Prostate gland (tissue), 2 donors: ENCODE data around the gene LHX5. TPM values are rescaled to one million over a fixed set of nuclear protein-coding genes. Genes with fewer than 3 reads are reported as not detected.

Experiments used
- DNase-seq: peaks from one replicate; pipeline ENCODE4 v3.0.0-alpha.2; 2019; ENCODE audit warnings: low spot score
- H3K27ac ChIP-seq, 2 donors: fragments of 200-600 bp; sonication (generic); 2 replicates each; pipeline ENCODE4 v1.5.1; 2017 to 2019
- H3K27me3 ChIP-seq: fragments of 200-600 bp; sonication (generic); replicated peaks from 2 replicates; pipeline ENCODE4 v1.5.1; 2019; ENCODE audit not compliant: insufficient read depth
- H3K36me3 ChIP-seq, 2 donors: fragments of 200-600 bp; sonication (generic); 1 replicate in 1 of 2; 2 replicates in 1 of 2; pipeline versions ENCODE4 v1.5.1 to v1.8.1; 2017 to 2019
- H3K4me1 ChIP-seq: fragments of 200-600 bp; sonication (generic); replicated peaks from 2 replicates; pipeline ENCODE4 v1.5.1; 2019
- H3K4me3 ChIP-seq, 2 donors: fragments of 200-600 bp; sonication (generic); 2 replicates each; pipeline ENCODE4 v1.5.1; 2017 to 2019
- H3K9me3 ChIP-seq: fragments of 200-600 bp; sonication (generic); 2 replicates; pipeline ENCODE4 v1.5.1; 2017
- POLR2A ChIP-seq: fragments of 450-650 bp; IDR thresholded peaks from one replicate; pipeline ENCODE4 v1.6.1; 2016; ENCODE audit warnings: antibody characterized with exemption, mild to moderate bottlenecking
- POLR2AphosphoS5 ChIP-seq: sonication (generic); formaldehyde crosslinking; IDR thresholded peaks from one replicate; pipeline ENCODE4 v1.6.1; 2017; ENCODE audit warnings: antibody characterized with exemption
- WGBS: methylation state at CpG from one replicate; pipeline ENCODE4 v1.1.5; 2018; 5-methylcytosine and 5-hydroxymethylcytosine counted together
- intact Hi-C: fragments of 100-400 bp; cut with DNase I; formaldehyde crosslinking; loops from one replicate; pipeline ENCODE4 v1.14.2; 2022
- total RNA-seq, 2 donors: library from RNA; depleted of rRNA; stranded (reverse); fragments of >200 nt; gene quantifications; one replicate each; pipeline ENCODE4 v1.1.0, GENCODE V29; 2016
- TF ChIP-seq, protein P1 (sequence below), 4 experiments: fragments of 200-600 bp in 2 of 4; fragments of 450-650 bp in 2 of 4; sonication (generic) in 2 of 4; IDR thresholded peaks; 1 replicate in 3 of 4; 2 replicates in 1 of 4; pipeline ENCODE4 v1.5.1; 2016 to 2019; ENCODE audit warnings: antibody characterized with exemption in 4 of 4, mild to moderate bottlenecking in 2 of 4, moderate library complexity in 2 of 4

Gene LHX5
- total RNA-seq, 2 donors from 2014 or later: not detected

DNA sequence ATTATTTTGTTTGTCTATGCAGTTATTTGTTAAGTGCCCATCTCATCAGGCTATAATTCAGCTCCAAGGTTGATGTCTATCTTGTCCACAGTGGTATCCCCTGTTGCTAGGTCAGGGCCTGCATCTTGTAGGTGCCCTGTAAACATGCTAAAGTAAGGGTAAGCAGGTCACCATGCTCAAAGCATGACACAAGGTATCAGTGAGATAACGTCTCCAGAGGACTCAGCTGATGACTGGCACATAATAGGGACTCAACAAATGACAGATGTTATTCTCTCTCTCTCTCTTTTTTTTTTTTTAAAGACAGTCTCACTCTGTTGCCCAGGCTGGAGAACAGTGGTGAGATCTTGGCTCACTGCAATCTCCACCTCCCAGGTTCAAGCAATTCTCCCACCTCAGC is 47.2 kb downstream of the LHX5 start:
- H3K9me3 ChIP-seq: no peaks in the 10 kb centered on the region
- H3K36me3 ChIP-seq: no peaks in the 10 kb centered on the region
- no peaks in the 10 kb centered on the region for H3K27me3 ChIP-seq
- intact Hi-C loops: loop anchor here (10.0 kb wide), 2 partner anchors 110 to 230 kb away; no protein-coding TSS in a partner anchor
- DNase-seq: no peak
- TF ChIP-seq POLR2A (no peak), POLR2AphosphoS5 (no peak)
- TF ChIP-seq, protein P1, sequence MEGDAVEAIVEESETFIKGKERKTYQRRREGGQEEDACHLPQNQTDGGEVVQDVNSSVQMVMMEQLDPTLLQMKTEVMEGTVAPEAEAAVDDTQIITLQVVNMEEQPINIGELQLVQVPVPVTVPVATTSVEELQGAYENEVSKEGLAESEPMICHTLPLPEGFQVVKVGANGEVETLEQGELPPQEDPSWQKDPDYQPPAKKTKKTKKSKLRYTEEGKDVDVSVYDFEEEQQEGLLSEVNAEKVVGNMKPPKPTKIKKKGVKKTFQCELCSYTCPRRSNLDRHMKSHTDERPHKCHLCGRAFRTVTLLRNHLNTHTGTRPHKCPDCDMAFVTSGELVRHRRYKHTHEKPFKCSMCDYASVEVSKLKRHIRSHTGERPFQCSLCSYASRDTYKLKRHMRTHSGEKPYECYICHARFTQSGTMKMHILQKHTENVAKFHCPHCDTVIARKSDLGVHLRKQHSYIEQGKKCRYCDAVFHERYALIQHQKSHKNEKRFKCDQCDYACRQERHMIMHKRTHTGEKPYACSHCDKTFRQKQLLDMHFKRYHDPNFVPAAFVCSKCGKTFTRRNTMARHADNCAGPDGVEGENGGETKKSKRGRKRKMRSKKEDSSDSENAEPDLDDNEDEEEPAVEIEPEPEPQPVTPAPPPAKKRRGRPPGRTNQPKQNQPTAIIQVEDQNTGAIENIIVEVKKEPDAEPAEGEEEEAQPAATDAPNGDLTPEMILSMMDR (IDR thresholded peaks at IDR 0.05): no peak
- no peak overlapping the region for H3K4me3 ChIP-seq
- no peak overlapping the region for H3K27ac ChIP-seq
- H3K4me1 ChIP-seq: no peaks in the 10 kb centered on the region
- WGBS: 95% methylated on average over 1 of the region's 1 CpG

DNA sequence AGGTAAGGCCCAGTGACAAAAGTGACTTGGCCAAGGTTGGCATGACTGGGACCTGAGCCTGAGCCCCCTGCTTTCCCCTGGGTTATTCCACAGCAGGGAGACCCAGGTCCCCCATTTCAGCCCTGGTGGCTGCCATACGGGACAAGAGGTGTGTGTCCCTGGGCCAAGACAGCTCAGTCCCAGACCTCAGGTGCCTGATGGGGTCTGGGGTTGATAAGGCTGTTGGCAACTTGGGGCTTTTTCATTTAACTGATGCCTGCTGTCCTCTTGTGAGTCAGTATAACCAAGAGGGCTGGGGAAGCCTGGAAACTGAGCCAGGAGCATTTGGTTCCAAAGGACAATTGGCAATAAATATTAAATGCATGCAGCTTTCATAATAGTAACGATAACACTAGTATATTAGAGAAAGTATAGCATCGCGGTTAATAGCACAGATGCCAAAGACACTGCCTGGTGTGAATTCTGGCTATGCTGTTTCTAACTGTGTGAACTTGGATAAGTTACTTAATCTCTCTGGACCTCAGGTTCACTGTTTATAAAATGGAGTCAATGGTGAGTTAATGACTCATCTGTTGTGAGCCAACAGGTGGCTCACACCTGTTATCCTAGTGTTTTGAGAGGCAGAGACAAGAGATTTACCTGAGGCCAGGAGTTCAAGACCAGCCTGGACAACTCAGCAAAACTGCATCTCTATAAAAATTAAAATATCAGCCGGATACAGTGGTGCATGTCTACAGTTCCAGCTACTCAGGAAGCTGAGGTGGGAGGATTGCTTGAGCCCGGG is 48.6 kb downstream of the LHX5 start:
- no peaks in the 10 kb centered on the region for H3K27me3 ChIP-seq
- no peaks in the 10 kb centered on the region for H3K36me3 ChIP-seq
- intact Hi-C loops: loop anchor here (10.0 kb wide), 2 partner anchors 108 to 228 kb away; no protein-coding TSS in a partner anchor
- H3K27ac ChIP-seq: peak overlapping the region in 1 of 2 donors; percentile 33
- 85% methylated on average over 6 of the region's 6 CpGs for WGBS
- DNase-seq: no peak
- no peaks in the 10 kb centered on the region for H3K9me3 ChIP-seq
- peak overlapping the region; percentile 26 to 36 for H3K4me3 ChIP-seq
- TF ChIP-seq POLR2A: no peak
- TF ChIP-seq, protein P1 (IDR thresholded peaks at IDR 0.05): no peak
- TF ChIP-seq POLR2AphosphoS5: no peak
- H3K4me1 ChIP-seq: no peaks in the 10 kb centered on the region

DNA sequence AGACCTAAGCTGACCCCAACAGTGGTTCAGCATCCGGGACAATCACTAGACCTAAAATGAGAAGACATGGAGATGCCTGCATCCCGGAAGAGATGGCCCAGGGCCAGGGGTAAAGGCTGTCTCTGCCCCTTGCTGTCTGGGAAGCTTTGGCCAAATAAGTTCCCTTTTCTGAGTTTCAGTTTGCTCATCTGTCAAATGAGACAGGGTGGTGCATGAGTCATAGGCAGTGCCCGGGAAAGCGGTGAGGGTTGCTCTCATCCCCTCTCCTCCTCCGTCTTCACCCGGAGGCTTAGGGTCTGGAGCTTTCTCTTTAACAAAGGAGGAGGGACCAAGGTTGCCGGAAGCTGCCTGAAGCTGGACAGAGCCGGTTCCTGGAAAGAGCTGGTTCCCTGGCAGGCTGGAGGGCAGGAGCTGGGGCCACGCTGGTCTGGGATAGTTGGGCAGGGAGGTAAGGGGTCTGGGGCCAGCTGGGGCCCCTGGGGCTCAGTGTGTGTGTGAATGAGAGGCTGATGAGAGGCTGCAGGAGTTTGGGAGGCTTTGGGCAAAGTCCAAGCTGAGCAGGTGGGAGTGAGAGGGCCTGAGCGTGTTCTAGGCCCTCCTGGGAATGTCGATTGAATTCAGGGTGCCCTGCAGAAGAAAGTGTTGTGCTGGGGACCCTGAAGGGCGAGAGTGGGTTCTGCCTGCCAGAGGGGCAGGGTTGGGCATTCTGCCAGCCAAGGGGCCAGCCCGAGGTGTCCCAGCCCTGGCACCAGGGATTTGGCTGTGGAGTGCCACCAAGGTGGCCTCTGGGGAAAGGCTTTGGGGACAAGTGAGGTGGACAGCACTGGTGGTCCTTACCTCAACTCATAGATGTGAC is 49.4 kb downstream of the LHX5 start, which contains the start of gene SDSL:
SDSL (plus strand) TSS at position 351 of the 856 bp plus-strand sequence. CDS start 5,603 bp downstream, outside the sequence.
- intact Hi-C loops: loop anchor here (10.0 kb wide), 2 partner anchors 107 to 227 kb away; no protein-coding TSS in a partner anchor
- Histone ChIP-seq H3K4me3 (peak within 1 kb of the TSS; percentile 26 to 36), H3K36me3 (no peaks in the 10 kb centered on the region), H3K27ac (peak within 1 kb of the TSS; percentile 33 to 50), H3K9me3 (no peaks in the 10 kb centered on the region), H3K27me3 (no peaks in the 10 kb centered on the region), H3K4me1 (no peaks in the 10 kb centered on the region)
- WGBS: 6% methylated on average over 13 of the region's 13 CpGs
- peak; percentile 49 for DNase-seq
- TF ChIP-seq POLR2A (peak; percentile 36), POLR2AphosphoS5 (peak; percentile 50)
- TF ChIP-seq, protein P1 (IDR thresholded peaks at IDR 0.05): no peak

DNA sequence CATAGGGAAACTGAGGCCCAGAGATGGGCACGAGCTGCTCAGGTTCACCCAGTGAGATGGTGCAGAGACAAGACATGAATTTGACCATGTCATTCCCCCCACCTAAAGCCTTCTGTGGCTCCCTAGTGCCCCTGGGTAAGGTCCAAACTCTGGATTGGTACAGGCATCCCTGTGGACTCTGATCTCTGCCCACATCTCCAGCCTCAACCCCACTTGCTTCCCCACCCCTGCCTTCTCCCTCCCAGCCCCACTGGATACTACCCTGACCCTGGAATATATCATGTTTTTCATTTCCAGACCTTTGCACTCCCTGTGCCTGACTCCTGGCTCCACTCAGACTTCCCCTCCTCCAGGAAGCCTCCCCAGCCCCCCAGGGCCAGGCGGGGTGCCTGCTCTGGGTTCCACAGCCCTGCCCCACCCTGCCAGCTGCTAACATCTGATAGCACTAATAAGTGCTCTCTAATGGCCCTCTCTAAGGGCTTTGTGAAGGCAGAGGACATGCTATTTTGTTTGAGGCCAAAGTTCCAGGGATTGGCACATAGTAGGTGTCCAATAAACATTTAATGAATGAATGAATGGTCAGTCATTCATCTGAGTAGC is 50.6 kb downstream of the LHX5 start:
- H3K4me3 ChIP-seq: no peak overlapping the region
- H3K36me3 ChIP-seq: no peaks in the 10 kb centered on the region
- H3K4me1 ChIP-seq: no peaks in the 10 kb centered on the region
- no peak overlapping the region for H3K27ac ChIP-seq
- no peaks in the 10 kb centered on the region for H3K27me3 ChIP-seq
- TF ChIP-seq, protein P1 (IDR thresholded peaks at IDR 0.05): no peak
- TF ChIP-seq POLR2AphosphoS5 (no peak), POLR2A (no peak)
- 65% methylated on average over 2 of the region's 2 CpGs for WGBS
- H3K9me3 ChIP-seq: no peaks in the 10 kb centered on the region
- intact Hi-C loops: loop anchor here (10.0 kb wide), 2 partner anchors 106 to 226 kb away; no protein-coding TSS in a partner anchor
- no peak for DNase-seq
